ENCODE data around the gene PEAK3. TPM values are rescaled to one million over a fixed set of nuclear protein-coding genes. Genes with fewer than 3 reads are reported as not detected.

Gene PEAK3
- total RNA-seq, 2 donors from 2014 or later, result 1.0 to 2.3 TPM

DNA sequence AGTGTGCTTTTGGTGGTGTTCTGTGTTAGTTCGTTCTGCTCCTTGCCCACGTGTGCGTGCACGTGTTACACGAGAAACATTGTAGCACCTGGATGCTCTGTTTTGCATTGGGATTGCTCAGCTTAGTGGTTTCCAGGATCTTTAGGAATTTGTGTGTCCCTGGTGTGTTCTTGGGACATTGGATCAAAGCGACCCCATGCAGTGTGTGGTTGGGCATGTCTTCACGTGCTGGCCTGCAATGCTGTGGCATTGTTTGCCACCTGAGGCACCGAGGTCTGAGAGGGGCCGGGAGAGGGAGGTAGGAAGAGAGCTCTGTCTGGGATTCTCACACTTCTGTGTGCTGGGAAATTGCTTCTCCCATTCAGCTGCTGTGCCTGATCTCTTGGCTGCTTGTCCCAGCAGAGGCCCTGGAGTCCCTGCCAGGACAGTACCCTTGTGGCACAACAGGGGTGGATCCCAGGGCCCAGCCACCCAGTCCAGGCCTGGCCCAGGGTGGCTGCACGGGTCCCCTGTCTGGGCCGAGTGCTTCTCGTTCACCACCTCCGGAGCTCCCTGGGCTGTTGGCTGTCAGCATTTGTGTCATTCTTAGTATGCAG is 57.1 kb downstream of the PEAK3 start:
- DNase-seq (no peak), ATAC-seq (peak in 1 of 2 donors; percentile 15)
- intact Hi-C loops (cut with DNase I), result no loop called here

Small RNA genes within 50 kb of the gene (microRNA-seq; reads per million reads assigned to microRNA genes)
- 1.8 to 3.5 reads per million in 2 donors for gene MIR1227
- gene MIR4321, result 0 reads per million in 2 donors

Other genes starting within 250 kb of the PEAK3 start
- gene MKNK2, start 230.9 kb downstream of the PEAK3 start, total RNA-seq, result 100 to 1,000 TPM; 127 to 174 TPM
- gene MOB3A, start 185.8 kb downstream of the PEAK3 start, total RNA-seq, result 10 to 100 TPM; 24.9 to 28.6 TPM
- 1 to 10 TPM in 1 of 2 donors, under 1 TPM in 1; 0.89 to 2.3 TPM for gene IZUMO4, start 185.3 kb downstream of the PEAK3 start, total RNA-seq
- gene AP3D1, start 130.6 kb downstream of the PEAK3 start, total RNA-seq, result 100 to 1,000 TPM in 1 of 2 donors, 10 to 100 TPM in 1; 80.6 to 128 TPM
- 10 to 100 TPM in 1 of 2 donors, 1 to 10 TPM in 1; 9.8 to 16.2 TPM for gene DOT1L, start 118.2 kb downstream of the PEAK3 start, total RNA-seq
- 10 to 100 TPM; 45.2 to 45.7 TPM for gene PLEKHJ1, start 45.8 kb downstream of the PEAK3 start, total RNA-seq
- 10 to 100 TPM; 28.8 to 34.4 TPM for gene SF3A2, start 45.4 kb downstream of the PEAK3 start, total RNA-seq
- gene AMH, start 32.9 kb downstream of the PEAK3 start, total RNA-seq, result 1 to 10 TPM in 1 of 2 donors, under 1 TPM in 1; 0.80 to 1.6 TPM
- gene JSRP1, start 25.8 kb downstream of the PEAK3 start, total RNA-seq, result under 1 TPM in 1 of 2 donors, not detected in 1; 0.27 TPM
- gene LINGO3, start 26.0 kb upstream of the PEAK3 start, total RNA-seq, result not detected
- gene LSM7, start 46.4 kb upstream of the PEAK3 start, total RNA-seq, result 10 to 100 TPM; 43.6 to 47.7 TPM
- 10 to 100 TPM; 22.9 to 33.7 TPM for gene SPPL2B, start 46.5 kb upstream of the PEAK3 start, total RNA-seq
- gene TMPRSS9, start 78.1 kb upstream of the PEAK3 start, total RNA-seq, result not detected
- 10 to 100 TPM; 76.8 to 78.7 TPM for gene TIMM13, start 145.4 kb upstream of the PEAK3 start, total RNA-seq
- gene LMNB2, start 174.8 kb upstream of the PEAK3 start, total RNA-seq, result 10 to 100 TPM; 19.5 to 20.6 TPM
- 100 to 1,000 TPM in 1 of 2 donors, 10 to 100 TPM in 1; 64.0 to 189 TPM for gene GADD45B, start 194.0 kb upstream of the PEAK3 start, total RNA-seq